Testis (tissue), 2 donors: ENCODE data around the gene CHML.

ENCODE experiments used
- POLR2A ChIP-seq: fragments of 450-650 bp; IDR thresholded peaks from one replicate; pipeline ENCODE4 v1.6.1; 2017; ENCODE audit warnings: antibody characterized with exemption, mild to moderate bottlenecking, moderate library complexity
- TF ChIP-seq, protein P1 (sequence below), 3 experiments: fragments of 450-650 bp in 2 of 3; fragments of 200-600 bp in 1 of 3; sonication (generic) in 1 of 3; IDR thresholded peaks; one replicate each; pipeline ENCODE4 v1.5.1; 2016 to 2019; ENCODE audit warnings: antibody characterized with exemption in 3 of 3, mild to moderate bottlenecking in 2 of 3, moderate library complexity in 1 of 3

- TF ChIP-seq POLR2A: no peak
- TF ChIP-seq, protein P1, sequence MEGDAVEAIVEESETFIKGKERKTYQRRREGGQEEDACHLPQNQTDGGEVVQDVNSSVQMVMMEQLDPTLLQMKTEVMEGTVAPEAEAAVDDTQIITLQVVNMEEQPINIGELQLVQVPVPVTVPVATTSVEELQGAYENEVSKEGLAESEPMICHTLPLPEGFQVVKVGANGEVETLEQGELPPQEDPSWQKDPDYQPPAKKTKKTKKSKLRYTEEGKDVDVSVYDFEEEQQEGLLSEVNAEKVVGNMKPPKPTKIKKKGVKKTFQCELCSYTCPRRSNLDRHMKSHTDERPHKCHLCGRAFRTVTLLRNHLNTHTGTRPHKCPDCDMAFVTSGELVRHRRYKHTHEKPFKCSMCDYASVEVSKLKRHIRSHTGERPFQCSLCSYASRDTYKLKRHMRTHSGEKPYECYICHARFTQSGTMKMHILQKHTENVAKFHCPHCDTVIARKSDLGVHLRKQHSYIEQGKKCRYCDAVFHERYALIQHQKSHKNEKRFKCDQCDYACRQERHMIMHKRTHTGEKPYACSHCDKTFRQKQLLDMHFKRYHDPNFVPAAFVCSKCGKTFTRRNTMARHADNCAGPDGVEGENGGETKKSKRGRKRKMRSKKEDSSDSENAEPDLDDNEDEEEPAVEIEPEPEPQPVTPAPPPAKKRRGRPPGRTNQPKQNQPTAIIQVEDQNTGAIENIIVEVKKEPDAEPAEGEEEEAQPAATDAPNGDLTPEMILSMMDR (IDR thresholded peaks at IDR 0.05): no peak
Measured at GRCh38 chr1:241591317-241591716, 48.9 kb downstream of the CHML start.
